ENCODE data around the gene AKR1D1. TPM values are rescaled to one million over a fixed set of nuclear protein-coding genes. Genes with fewer than 3 reads are reported as not detected.

AKR1D1 gene
- total and polyA plus RNA-seq, 2 of the 13 experiments (the other 11 are each of a cell fraction or from before 2014, with no cell fraction given), result 6.9 to 37.0 TPM

DNA sequence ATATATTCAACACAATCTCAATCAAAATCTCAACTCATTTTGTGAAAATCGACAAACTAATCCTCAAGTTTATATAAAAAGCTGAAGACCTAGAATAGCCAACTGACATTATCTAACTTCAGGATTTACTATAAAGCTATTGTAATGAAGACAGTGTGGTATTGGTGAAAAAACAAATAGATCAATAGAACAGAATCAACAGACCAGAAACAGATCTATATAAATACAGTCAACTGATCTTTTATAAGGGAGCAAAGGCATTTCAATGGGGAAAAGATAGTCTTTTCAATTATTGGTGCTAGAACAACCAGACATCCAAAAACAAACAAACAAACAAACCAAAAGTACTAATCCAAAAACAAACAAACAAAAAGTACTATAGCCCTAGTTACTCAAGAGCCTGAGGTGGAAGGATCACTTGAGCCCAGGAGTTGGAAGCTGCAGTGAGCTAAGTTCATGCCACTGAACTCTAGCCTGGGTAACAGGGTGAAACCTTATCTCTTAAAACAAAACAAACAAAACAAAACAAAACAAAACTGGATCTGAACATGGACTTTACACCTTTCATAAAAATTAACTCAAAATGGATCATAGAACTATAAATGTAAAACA is 26.6 kb upstream of the AKR1D1 start (continued):
- TF ChIP-seq SSRP1 (CRISPR knock-in tag; IDR thresholded peaks at IDR 0.05) (no peak), SALL1 (CRISPR knock-in tag; IDR thresholded peaks at IDR 0.05) (peak; percentile 95), NAIF1 (CRISPR knock-in tag; IDR thresholded peaks at IDR 0.05; ENCODE audit: borderline replicate concordance) (no peak), CCDC6 (CRISPR knock-in tag; IDR thresholded peaks at IDR 0.05) (no peak), DR1 (CRISPR knock-in tag; IDR thresholded peaks at IDR 0.05) (no peak), ZNF746 (CRISPR knock-in tag; IDR thresholded peaks at IDR 0.05) (no peak), NFYC (CRISPR knock-in tag; IDR thresholded peaks at IDR 0.05) (no peak), ZNF563 (CRISPR knock-in tag; IDR thresholded peaks at IDR 0.05) (no peak), REPIN1 (CRISPR knock-in tag; IDR thresholded peaks at IDR 0.05; ENCODE audit: borderline replicate concordance, low read depth) (no peak), MBD4 (IDR thresholded peaks at IDR 0.05; ENCODE audit: borderline replicate concordance, low read length) (peak; percentile 56; the same call in 1 of the 2 replicates), ZNF383 (CRISPR knock-in tag; IDR thresholded peaks at IDR 0.05; ENCODE audit: borderline replicate concordance) (no peak), HNRNPK (IDR thresholded peaks at IDR 0.05; ENCODE audit: low read depth, low read length, poor library complexity, severe bottlenecking) (no peak), ATM (IDR thresholded peaks at IDR 0.05; ENCODE audit: borderline replicate concordance) (0 out of 2 replicates have a peak, but pooled peaks have one; percentile 23), RFX3 (CRISPR knock-in tag; IDR thresholded peaks at IDR 0.05) (no peak)
- TF ChIP-seq, protein P1, sequence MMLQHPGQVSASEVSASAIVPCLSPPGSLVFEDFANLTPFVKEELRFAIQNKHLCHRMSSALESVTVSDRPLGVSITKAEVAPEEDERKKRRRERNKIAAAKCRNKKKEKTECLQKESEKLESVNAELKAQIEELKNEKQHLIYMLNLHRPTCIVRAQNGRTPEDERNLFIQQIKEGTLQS (CRISPR knock-in tag; IDR thresholded peaks at IDR 0.05), result no peak
- TF ChIP-seq, protein P2, sequence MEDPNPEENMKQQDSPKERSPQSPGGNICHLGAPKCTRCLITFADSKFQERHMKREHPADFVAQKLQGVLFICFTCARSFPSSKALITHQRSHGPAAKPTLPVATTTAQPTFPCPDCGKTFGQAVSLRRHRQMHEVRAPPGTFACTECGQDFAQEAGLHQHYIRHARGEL (CRISPR knock-in tag; IDR thresholded peaks at IDR 0.05), result no peak
- TF ChIP-seq, protein P3, sequence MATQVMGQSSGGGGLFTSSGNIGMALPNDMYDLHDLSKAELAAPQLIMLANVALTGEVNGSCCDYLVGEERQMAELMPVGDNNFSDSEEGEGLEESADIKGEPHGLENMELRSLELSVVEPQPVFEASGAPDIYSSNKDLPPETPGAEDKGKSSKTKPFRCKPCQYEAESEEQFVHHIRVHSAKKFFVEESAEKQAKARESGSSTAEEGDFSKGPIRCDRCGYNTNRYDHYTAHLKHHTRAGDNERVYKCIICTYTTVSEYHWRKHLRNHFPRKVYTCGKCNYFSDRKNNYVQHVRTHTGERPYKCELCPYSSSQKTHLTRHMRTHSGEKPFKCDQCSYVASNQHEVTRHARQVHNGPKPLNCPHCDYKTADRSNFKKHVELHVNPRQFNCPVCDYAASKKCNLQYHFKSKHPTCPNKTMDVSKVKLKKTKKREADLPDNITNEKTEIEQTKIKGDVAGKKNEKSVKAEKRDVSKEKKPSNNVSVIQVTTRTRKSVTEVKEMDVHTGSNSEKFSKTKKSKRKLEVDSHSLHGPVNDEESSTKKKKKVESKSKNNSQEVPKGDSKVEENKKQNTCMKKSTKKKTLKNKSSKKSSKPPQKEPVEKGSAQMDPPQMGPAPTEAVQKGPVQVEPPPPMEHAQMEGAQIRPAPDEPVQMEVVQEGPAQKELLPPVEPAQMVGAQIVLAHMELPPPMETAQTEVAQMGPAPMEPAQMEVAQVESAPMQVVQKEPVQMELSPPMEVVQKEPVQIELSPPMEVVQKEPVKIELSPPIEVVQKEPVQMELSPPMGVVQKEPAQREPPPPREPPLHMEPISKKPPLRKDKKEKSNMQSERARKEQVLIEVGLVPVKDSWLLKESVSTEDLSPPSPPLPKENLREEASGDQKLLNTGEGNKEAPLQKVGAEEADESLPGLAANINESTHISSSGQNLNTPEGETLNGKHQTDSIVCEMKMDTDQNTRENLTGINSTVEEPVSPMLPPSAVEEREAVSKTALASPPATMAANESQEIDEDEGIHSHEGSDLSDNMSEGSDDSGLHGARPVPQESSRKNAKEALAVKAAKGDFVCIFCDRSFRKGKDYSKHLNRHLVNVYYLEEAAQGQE (IDR thresholded peaks at IDR 0.05; ENCODE audit: borderline replicate concordance in 1 of 2, low read depth in 1 of 2, low read length in 2 of 2), result no peak
- TF ChIP-seq, protein P4, sequence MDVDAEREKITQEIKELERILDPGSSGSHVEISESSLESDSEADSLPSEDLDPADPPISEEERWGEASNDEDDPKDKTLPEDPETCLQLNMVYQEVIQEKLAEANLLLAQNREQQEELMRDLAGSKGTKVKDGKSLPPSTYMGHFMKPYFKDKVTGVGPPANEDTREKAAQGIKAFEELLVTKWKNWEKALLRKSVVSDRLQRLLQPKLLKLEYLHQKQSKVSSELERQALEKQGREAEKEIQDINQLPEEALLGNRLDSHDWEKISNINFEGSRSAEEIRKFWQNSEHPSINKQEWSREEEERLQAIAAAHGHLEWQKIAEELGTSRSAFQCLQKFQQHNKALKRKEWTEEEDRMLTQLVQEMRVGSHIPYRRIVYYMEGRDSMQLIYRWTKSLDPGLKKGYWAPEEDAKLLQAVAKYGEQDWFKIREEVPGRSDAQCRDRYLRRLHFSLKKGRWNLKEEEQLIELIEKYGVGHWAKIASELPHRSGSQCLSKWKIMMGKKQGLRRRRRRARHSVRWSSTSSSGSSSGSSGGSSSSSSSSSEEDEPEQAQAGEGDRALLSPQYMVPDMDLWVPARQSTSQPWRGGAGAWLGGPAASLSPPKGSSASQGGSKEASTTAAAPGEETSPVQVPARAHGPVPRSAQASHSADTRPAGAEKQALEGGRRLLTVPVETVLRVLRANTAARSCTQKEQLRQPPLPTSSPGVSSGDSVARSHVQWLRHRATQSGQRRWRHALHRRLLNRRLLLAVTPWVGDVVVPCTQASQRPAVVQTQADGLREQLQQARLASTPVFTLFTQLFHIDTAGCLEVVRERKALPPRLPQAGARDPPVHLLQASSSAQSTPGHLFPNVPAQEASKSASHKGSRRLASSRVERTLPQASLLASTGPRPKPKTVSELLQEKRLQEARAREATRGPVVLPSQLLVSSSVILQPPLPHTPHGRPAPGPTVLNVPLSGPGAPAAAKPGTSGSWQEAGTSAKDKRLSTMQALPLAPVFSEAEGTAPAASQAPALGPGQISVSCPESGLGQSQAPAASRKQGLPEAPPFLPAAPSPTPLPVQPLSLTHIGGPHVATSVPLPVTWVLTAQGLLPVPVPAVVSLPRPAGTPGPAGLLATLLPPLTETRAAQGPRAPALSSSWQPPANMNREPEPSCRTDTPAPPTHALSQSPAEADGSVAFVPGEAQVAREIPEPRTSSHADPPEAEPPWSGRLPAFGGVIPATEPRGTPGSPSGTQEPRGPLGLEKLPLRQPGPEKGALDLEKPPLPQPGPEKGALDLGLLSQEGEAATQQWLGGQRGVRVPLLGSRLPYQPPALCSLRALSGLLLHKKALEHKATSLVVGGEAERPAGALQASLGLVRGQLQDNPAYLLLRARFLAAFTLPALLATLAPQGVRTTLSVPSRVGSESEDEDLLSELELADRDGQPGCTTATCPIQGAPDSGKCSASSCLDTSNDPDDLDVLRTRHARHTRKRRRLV (CRISPR knock-in tag; IDR thresholded peaks at IDR 0.05), result no peak
- TF ChIP-seq, protein P5, sequence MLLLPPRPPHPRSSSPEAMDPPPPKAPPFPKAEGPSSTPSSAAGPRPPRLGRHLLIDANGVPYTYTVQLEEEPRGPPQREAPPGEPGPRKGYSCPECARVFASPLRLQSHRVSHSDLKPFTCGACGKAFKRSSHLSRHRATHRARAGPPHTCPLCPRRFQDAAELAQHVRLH (CRISPR knock-in tag; IDR thresholded peaks at IDR 0.05; ENCODE audit: borderline replicate concordance, low read depth), result no peak

Measured in HepG2 (cell line).